HG02870 (cell line): Measurements from ENCODE around the gene PLCD3.

ENCODE experiments used
- ATAC-seq: cut with Tn5 transposase; IDR thresholded peaks from one replicate; pipeline ENCODE4 v1.9.1; 2021; ENCODE audit warnings: mild to moderate bottlenecking, moderate library complexity; ENCODE audit not compliant: unreplicated experiment

Gene PLCD3

DNA sequence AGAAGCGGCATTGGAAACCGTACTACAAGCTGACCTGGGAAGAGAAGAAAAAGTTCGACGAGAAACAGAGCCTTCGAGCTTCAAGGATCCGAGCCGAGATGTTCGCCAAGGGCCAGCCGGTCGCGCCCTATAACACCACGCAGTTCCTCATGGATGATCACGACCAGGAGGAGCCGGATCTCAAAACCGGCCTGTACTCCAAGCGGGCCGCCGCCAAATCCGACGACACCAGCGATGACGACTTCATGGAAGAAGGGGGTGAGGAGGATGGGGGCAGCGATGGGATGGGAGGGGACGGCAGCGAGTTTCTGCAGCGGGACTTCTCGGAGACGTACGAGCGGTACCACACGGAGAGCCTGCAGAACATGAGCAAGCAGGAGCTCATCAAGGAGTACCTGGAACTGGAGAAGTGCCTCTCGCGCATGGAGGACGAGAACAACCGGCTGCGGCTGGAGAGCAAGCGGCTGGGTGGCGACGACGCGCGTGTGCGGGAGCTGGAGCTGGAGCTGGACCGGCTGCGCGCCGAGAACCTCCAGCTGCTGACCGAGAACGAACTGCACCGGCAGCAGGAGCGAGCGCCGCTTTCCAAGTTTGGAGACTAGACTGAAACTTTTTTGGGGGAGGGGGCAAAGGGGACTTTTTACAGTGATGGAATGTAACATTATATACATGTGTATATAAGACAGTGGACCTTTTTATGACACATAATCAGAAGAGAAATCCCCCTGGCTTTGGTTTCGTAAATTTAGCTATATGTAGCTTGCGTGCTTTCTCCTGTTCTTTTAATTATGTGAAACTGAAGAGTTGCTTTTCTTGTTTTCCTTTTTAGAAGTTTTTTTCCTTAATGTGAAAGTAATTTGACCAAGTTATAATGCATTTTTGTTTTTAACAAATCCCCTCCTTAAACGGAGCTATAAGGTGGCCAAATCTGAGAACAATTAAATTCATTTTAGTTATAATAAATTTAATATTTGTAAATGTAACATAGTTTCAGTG lies 17.7 kb upstream of the PLCD3 start:
- no peak for ATAC-seq

DNA sequence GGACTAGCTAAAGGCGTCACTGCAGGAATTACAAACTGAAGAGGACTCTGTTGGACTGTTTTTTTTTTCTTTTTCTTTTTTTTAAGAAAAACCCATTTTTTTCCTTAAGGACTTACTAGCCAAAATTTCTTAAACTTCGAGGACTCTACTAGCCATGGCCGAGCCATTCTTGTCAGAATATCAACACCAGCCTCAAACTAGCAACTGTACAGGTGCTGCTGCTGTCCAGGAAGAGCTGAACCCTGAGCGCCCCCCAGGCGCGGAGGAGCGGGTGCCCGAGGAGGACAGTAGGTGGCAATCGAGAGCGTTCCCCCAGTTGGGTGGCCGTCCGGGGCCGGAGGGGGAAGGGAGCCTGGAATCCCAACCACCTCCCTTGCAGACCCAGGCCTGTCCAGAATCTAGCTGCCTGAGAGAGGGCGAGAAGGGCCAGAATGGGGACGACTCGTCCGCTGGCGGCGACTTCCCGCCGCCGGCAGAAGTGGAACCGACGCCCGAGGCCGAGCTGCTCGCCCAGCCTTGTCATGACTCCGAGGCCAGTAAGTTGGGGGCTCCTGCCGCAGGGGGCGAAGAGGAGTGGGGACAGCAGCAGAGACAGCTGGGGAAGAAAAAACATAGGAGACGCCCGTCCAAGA lies 16.8 kb upstream of the PLCD3 start:
- peak; percentile 27 for ATAC-seq

DNA sequence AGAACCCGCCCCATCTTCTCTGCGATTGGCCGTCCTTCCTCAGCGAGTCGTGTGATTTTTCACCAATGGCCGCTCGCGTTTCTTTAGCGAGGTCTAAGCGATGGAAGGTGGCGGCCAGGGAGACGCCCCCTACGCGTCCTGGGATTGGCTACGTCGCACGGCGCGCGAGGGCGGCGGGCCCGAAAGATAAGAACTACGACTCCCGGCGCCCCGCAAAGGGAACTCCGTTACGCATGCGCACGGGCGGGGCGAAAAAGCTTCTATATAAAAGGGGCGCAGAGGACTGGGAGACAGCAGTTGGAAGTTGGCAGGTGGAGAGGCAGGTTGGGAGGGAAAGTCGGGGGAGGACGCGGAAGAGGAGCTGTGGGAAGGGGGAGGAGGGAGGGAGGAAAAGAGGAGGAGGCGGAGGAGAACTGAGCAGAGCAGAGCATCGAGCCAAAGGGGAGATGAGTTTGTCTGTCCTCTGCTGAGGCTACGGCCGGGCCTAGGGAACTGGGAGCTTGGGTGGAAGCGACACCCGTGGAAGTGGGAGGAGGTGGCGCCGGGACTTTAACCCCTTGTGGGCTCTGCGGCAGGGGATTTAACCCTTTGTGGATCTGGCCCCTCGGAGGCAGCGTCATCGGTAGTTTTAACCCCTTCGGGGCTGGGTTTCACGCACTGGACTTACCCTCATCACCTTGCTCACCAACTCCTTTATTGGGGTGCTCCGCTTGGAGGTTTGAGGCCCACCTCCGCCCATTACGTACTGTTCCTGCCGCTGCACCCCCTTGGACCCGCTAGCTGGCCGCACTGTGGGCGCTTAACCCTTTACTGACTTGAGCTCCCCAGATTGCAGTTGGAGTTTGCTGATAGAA lies 16.1 kb upstream of the PLCD3 start, which contains the start of gene HEXIM1:
HEXIM1 (plus strand) TSS at position 293 of the 854 bp plus-strand sequence. CDS start 716 bp downstream, outside the sequence.
- peak; percentile 56 for ATAC-seq

DNA sequence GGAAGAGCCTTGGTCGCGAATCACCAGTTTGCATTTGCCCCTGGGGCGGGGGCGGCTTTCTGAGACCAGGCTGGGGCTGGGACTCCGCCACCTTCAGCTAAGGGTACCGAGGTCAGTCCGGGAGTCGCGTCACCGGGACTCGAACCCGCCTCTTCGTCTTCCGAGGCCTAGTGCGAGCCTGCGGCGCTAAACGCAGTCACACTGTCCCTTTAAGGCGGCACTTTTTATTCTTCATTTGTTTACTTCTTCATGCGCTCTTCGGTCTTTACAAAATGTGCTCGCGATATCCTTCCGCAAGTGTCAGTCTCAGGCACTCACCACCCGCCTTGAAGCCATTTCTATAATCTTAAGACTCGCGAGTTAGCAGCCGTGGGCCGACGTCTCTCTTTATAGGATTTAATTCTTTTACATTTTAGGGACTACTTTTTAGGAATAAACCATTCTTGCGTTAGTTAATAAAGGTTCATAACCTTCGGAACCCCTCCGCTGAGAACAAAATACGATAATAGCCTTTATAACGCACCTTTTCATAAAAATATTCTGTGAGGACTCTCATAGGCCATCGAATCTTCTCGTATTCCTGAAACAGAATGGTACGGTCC lies 15.4 kb upstream of the PLCD3 start:
- no peak for ATAC-seq

DNA sequence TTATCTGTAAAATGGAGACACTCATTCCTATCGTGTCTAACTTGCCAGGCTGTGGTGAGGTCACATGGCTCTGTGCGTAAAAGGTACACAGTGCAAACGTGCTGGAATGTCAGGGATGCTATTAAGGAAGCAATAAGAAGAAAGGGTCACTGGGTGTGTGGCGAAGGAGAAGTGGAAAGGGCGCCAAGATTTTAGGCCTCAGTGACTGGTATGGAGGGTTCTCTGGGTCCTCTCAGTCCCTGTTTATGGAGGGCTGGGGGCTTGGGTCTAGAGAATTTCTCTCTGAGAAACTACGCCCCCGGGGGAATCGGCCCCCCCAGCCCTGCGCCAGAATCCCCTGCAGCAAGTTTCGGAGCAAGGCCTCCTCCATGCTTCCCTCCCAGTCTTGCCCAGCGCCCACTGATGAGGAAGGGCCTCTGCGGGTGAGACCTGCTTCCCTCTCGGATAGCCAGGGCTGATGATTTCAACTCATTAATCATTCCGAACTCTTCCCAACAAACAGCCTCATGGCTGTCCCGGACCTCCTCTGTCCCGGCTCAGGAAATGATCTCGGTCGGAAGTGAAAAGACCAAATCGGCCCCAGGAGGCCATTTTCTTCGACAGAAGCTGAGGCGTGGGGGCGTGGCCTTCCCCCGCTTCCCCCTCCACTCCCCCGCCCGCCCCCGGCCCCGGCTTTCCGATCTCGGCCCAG lies 14.7 kb upstream of the PLCD3 start:
- no peak for ATAC-seq

DNA sequence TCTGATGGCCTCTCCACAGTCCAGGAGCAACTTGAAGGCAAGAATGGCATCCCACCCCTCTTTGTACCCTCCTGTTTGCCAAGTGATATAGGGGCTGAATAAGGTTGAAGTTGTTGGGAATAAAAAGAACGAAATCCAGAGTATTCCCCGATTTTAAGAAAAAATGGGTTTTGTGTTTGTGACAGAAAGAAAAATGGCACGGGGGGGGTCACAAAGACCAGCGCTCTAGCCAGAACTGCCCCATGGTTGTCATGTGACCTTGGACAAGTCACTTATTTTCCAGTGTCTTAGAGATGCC lies 14.2 kb upstream of the PLCD3 start:
- no peak for ATAC-seq

DNA sequence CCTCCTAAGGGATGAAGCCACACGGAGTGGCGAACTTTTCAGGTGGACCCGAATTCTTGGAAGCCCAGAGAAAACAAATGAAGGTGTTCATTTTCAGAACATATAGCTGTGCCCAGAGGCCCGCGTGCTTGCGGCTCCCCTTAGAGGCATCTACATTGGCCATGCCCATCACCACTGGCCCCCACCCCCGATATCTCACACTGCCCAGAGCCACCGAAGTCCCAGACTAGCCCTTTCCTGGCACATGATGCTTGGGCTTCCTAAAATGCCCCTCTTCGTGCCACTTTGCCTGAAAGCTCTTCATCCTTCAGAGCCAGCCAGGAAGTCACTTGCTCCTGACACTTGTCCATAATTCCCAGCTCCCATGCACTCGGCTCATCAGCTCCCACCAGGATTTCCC lies 13.9 kb upstream of the PLCD3 start:
- no peak for ATAC-seq

DNA sequence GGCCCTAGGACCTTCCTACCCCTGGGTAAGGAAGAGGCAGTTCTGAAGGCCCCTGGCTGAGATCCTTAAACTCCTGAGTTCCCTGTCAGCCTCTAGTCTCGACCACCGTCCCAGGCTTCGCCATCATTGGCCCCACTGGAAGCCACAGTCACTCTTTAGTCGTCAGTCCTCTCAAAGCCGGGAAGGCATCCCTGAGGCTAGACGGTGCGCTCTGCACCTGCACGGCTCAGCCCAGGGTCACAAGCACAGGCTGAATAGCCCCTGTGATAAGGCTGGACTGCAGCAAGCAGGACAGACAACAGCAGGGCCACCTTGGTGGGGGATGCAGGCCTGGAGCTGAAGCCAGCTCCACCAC lies 12.7 kb upstream of the PLCD3 start:
- ATAC-seq, result no peak

DNA sequence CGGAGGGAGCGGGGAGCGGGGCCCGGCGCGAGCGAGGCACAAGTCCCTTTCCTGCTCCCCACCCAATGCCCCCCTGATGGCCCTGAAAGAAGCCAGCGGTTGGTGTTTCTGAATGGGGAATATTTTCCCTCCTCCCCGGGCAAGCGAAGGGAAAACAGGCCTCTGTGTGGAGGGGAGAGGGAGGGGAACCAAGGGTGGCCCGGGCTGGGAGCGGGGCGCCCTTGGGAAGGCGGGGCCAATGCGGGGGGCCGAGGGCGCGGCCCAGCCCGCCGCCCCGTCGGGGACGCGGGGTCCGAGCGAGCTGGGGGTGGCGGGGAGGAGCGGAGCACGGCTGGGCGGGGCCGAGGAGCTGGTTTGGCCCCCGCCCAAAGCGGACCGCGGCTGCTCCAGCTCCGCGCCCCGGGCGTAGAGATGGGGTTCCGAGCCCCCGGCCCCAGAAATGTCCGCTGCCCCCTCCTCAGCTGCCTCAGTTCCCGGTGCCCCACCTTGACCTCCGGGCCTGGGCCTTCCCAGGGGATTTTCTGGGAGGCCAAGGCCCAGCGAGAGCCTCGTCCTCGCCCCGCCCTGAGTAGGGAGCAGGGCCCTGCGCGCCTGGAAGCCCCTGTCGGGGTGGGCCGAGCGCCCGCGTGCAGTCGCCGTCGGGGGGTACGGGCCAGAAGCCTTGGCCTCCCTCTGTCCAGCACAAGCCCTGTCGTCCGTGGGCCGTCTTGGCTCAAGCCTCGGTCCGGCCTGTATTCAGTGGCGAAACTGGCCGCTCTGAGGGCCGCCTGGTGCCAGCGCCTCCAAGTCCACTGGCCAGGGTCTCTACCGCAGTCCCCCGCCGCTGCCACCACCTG lies 12.1 kb upstream of the PLCD3 start:
- ATAC-seq, result no peak

DNA sequence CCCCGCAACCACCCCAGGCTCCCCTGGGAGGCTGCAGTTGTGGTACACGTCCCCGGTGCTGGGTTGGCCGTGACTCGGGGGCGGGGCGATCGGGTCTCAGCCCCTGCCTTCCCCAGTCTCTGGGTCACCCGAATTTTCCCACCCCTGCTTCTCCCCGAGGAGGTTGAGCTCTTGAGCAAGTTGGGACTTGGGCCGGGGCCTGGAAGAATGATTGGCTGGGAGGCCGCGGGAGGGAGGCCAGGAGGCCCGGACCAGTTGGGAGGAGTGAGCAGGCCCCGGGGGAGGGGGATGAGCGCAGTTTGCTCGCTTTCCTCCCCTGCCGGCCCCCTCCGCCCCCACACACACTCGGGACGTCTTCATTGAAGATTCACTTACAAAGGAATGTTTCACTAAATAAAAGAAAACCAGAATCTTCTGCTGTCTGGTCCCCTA lies 11.5 kb upstream of the PLCD3 start:
- ATAC-seq, result no peak

DNA sequence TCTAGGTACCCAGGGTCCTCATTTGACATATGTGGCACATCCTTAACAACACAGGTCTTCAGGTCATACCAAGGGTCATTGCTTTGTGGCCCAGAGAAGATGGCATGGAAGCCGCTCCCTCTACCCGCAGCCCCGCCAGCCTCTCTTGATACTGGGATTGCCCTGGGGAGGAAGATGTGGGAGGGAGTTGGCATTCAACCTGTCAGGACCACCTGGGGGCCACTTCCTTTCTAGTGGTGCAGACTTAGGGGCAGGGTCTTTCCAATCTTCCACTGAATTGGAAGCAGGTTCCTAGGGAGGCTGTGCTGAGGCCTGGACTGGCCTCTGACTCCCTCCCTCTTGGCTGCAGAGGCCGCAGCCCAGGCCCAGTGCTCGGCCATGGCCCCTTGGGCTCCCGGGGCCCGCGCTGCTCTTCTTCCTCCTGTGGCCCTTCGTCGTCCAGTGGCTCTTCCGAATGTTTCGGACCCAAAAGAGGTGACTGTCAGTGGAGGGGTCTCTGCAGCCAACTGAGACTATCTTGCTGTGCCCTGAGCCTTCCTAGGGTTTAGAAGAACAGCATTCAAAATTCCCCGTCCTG lies 10.9 kb upstream of the PLCD3 start:
- ATAC-seq, result no peak

DNA sequence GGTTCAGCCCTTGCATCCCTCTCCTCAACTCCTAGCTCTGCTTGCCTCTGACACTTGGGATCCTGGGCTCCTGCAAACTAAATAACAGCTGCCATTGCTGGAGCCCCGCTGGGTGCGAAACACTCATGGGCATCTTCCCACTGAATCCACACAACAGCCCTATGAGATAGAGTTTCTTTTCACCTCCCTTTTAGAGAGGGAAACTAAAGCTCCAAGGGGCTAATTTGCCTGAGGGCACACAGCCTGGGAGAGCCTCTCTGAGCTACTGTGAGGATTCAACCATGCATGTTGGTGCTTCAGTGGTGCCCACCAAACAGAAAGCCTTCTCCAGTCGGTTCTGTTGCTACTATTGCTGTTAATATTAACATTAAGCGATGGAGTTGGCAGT lies 7.2 kb upstream of the PLCD3 start:
- no peak for ATAC-seq

DNA sequence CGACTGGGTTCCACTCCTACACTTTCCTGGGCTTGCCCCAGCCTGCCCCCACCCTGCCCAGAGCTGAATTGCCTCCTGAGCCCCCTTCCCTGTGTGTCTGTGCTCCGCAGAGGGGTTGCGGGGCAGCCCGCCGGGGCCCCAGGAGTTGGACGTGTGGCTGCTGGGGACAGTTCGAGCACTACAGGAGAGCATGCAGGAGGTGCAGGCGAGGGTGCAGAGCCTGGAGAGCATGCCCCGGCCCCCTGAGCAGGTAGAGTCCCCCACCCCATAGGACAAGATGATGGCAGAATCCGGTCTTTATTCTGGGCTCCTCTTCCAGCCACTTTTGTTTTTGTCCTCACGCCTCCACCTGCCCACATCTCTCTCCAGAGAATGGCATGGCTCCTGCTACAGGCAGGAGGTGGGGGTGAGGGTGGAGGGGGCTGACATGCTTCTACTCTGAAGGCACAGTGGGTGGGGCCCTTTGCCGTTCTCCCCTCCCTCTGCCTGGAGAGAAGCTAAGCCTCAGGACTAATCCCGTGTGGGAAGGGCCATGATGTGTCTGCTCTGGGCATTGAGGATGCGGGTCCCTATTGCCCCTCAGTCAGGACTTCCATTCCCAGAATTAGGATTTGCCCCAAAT lies 6.7 kb upstream of the PLCD3 start:
- no peak for ATAC-seq

DNA sequence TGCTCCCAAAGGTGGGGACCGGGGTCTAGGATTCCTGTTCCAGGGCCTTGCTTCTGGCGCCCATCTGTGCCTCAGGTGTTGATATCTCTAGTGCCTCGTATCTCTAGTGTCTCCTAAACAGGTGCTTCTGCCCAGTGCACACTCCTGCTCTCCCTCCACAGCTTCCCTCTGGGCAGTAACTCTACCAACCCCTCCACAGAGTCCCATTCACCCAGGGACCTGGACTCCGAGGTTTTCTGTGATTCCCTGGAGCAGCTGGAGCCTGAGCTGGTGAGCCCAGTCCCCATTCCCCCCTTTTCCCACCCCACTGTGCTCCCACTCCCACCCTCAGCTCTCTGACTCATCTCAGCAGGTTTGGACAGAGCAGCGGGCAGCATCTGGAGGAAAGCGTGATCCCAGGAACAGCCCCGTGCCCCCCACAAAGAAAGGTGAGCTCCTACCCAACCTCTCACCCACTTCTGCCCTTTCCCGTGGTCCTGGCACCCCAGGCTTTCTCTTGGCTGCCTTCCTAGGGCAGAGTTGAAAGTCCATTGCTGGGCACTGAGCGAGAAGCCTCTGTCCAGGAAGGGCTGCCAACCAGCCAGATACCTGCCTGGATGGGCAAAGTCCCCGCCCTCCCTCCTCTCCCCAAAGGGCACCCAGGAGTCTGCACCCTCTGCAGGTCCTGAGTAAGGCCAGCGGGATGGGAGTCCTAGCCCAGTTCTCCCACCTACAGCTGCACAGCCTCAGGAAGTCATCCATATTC lies 5.4 kb upstream of the PLCD3 start:
- no peak for ATAC-seq

DNA sequence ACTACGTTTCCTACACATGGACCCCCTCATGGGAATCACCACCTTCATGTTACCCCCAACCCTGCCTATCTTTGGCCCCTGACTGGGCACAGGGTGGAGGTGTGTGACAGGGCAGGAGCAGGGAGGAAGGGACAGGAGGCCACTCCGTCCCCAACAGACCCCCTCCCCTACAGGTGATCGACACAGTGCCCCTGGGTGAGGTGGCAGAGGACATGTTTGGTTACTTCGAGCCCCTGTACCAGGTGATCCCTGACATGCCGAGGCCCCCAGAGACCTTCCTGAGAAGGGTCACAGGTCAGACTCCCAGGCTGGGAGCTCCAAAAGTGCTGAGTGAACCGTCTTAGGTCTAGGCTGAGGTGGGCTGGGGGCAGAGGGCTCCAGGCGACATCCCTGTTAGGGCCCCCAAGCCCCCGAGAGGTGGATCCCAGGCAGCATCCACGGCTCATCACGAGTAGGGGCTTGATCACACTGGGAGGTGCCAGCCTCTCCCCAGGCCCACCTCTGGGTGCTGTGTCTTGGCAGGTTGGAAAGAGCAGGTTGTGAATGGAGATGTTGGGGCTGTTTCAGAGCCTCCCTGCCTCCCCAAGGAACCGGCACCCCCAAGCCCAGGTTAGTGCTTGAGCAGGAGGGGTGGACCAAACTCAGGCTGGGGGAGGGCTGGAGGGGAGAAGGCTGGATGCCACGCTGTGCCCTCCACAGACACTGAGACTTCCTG lies 4.7 kb upstream of the PLCD3 start:
- no peak for ATAC-seq

DNA sequence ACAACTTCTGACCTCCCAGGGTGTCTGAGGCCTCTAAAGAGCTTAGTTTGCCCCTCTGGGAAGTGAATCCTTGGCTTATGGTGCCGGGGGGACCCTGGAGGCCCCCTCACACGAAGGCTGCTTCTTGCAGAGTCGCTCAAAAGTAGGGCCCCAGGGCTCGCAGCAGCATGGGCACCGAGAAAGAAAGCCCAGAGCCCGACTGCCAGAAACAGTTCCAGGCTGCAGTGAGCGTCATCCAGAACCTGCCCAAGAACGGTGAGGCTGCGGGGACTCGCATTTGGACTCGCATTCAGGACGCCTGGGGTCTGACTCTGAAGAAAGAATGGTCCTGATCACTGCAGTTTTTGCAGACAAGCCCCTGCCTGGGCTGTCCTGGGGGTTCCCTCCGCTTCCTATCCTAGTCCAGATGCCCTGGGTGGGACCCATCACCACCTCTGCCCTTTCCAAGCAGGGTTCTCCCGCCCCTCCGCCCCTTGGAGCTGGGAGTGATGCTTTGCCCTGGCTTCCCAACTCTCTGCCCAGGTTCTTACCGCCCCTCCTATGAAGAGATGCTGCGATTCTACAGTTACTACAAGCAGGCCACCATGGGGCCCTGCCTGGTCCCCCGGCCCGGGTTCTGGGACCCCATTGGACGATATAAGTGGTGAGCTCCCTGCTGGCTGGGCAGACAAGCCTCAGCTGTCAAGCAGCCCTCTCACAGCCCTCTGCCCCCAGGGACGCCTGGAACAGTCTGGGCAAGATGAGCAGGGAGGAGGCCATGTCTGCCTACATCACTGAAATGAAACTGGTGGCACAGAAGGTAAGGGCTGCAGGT lies 3.9 kb upstream of the PLCD3 start:
- no peak for ATAC-seq
